Vagina (tissue), 2 donors: ENCODE data around the gene CST6.

Source experiments
- POLR2AphosphoS5 ChIP-seq, 2 donors: sonication (generic); formaldehyde crosslinking; IDR thresholded peaks; one replicate each; pipeline ENCODE4 v1.9.0; 2017; ENCODE audit warnings: antibody characterized with exemption in 2 of 2, mild to moderate bottlenecking in 2 of 2, low read depth in 1 of 2; ENCODE audit not compliant: insufficient read depth in 1 of 2
- TF ChIP-seq, protein P1 (sequence below), 3 experiments: fragments of 450-650 bp in 2 of 3; fragments of 200-600 bp in 1 of 3; sonication (generic) in 1 of 3; IDR thresholded peaks; one replicate each; pipeline ENCODE4 v1.5.1; 2017 to 2019; ENCODE audit warnings: antibody characterized with exemption in 3 of 3, mild to moderate bottlenecking in 2 of 3, moderate library complexity in 2 of 3

DNA sequence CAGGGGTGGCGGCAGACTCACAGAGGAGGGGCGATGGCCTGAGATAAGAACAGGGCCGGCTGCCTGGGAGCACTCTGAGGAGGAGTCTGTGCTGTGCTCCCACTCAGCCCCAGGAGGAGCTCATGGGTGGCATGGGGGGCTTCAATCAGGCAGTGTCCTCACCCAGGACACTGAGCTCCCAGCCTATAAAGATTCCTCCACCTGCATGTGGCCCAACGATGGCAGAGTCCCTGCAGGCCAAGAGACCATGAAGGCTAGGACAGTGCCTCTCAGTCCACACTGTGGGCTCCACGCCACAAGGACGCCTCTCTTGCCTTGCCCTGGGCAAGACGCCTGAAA lies 1.9 kb downstream of the CST6 start:
- TF ChIP-seq, protein P1, sequence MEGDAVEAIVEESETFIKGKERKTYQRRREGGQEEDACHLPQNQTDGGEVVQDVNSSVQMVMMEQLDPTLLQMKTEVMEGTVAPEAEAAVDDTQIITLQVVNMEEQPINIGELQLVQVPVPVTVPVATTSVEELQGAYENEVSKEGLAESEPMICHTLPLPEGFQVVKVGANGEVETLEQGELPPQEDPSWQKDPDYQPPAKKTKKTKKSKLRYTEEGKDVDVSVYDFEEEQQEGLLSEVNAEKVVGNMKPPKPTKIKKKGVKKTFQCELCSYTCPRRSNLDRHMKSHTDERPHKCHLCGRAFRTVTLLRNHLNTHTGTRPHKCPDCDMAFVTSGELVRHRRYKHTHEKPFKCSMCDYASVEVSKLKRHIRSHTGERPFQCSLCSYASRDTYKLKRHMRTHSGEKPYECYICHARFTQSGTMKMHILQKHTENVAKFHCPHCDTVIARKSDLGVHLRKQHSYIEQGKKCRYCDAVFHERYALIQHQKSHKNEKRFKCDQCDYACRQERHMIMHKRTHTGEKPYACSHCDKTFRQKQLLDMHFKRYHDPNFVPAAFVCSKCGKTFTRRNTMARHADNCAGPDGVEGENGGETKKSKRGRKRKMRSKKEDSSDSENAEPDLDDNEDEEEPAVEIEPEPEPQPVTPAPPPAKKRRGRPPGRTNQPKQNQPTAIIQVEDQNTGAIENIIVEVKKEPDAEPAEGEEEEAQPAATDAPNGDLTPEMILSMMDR (IDR thresholded peaks at IDR 0.05) = no peak
- no peak for TF ChIP-seq POLR2AphosphoS5 (IDR thresholded peaks at IDR 0.05; ENCODE audit: insufficient read depth in 1 of 2, low read depth in 1 of 2)
